HG03558 (cell line): ENCODE measurements around the gene RBL2.
"Not testable (repeated sequence)": the region's sequence is repeated elsewhere in the genome, so short reads cannot be mapped to it uniquely, and the experiment has no call there.

Experiments used
- ATAC-seq: cut with Tn5 transposase; IDR thresholded peaks from one replicate; pipeline ENCODE4 v1.9.1; 2021; ENCODE audit warnings: moderate number of reproducible peaks; ENCODE audit not compliant: unreplicated experiment; ENCODE audit errors: extremely low read depth

The RBL2 gene

GRCh38 chr16:53503991-53504663 lies 69.9 kb downstream of the RBL2 start:
- ATAC-seq = no peak

GRCh38 chr16:53504665-53505064 lies 70.4 kb downstream of the RBL2 start:
- ATAC-seq = no peak

GRCh38 chr16:53506254-53506653 lies 72.0 kb downstream of the RBL2 start:
- ATAC-seq = no peak

GRCh38 chr16:53507464-53508179 lies 73.4 kb downstream of the RBL2 start:
- no peak for ATAC-seq

GRCh38 chr16:53509906-53510703 lies 75.8 kb downstream of the RBL2 start:
- no peak for ATAC-seq

- no peak for ATAC-seq
Observed at GRCh38 chr16:53510704-53511070, 76.4 kb downstream of the RBL2 start.

GRCh38 chr16:53511084-53511402 lies 76.8 kb downstream of the RBL2 start:
- ATAC-seq = no peak

- ATAC-seq = no peak
Observed at GRCh38 chr16:53511403-53512280, 77.4 kb downstream of the RBL2 start.

- not testable (repeated sequence) for ATAC-seq
Observed at GRCh38 chr16:53512795-53513194, 78.5 kb downstream of the RBL2 start.

- no peak for ATAC-seq
Observed at GRCh38 chr16:53515259-53515658, 81.0 kb downstream of the RBL2 start.

GRCh38 chr16:53515811-53516210 lies 81.5 kb downstream of the RBL2 start:
- no peak for ATAC-seq

GRCh38 chr16:53517851-53518250 lies 83.6 kb downstream of the RBL2 start:
- ATAC-seq = no peak

GRCh38 chr16:53518550-53519416 lies 84.5 kb downstream of the RBL2 start:
- peak; percentile 93 for ATAC-seq

GRCh38 chr16:53519417-53520091 lies 85.3 kb downstream of the RBL2 start:
- ATAC-seq = no peak

- no peak for ATAC-seq
Observed at GRCh38 chr16:53523126-53523804, 89.0 kb downstream of the RBL2 start.

GRCh38 chr16:53523971-53524548 lies 89.8 kb downstream of the RBL2 start:
- ATAC-seq = no peak

GRCh38 chr16:53528797-53529196 lies 94.5 kb downstream of the RBL2 start:
- no peak for ATAC-seq

- ATAC-seq = no peak
Observed at GRCh38 chr16:53529513-53529912, 95.2 kb downstream of the RBL2 start.
